GM12878 (cell line): ENCODE data around the gene CNTNAP2.

Source experiments
- ZNF274 ChIP-seq: IDR thresholded peaks from one replicate; pipeline ENCODE4 v1.8.0; 2011; ENCODE audit not compliant: insufficient read length, insufficient read depth
- TF ChIP-seq, protein P1 (sequence below): IDR thresholded peaks from 2 replicates; pipeline ENCODE4 v1.6.1; 2012; ENCODE audit warnings: mild to moderate bottlenecking, low read depth, low read length

GRCh38 chr7:148172920-148173319 is 2056.3 kb downstream of the CNTNAP2 start:
- TF ChIP-seq, protein P1, sequence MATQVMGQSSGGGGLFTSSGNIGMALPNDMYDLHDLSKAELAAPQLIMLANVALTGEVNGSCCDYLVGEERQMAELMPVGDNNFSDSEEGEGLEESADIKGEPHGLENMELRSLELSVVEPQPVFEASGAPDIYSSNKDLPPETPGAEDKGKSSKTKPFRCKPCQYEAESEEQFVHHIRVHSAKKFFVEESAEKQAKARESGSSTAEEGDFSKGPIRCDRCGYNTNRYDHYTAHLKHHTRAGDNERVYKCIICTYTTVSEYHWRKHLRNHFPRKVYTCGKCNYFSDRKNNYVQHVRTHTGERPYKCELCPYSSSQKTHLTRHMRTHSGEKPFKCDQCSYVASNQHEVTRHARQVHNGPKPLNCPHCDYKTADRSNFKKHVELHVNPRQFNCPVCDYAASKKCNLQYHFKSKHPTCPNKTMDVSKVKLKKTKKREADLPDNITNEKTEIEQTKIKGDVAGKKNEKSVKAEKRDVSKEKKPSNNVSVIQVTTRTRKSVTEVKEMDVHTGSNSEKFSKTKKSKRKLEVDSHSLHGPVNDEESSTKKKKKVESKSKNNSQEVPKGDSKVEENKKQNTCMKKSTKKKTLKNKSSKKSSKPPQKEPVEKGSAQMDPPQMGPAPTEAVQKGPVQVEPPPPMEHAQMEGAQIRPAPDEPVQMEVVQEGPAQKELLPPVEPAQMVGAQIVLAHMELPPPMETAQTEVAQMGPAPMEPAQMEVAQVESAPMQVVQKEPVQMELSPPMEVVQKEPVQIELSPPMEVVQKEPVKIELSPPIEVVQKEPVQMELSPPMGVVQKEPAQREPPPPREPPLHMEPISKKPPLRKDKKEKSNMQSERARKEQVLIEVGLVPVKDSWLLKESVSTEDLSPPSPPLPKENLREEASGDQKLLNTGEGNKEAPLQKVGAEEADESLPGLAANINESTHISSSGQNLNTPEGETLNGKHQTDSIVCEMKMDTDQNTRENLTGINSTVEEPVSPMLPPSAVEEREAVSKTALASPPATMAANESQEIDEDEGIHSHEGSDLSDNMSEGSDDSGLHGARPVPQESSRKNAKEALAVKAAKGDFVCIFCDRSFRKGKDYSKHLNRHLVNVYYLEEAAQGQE, result no peak
- TF ChIP-seq ZNF274, result no peak
